Upper lobe of left lung (tissue), 4 donors: ENCODE measurements around the gene LENG9.

Experiments used
- POLR2A ChIP-seq, 4 donors: fragments of 450-650 bp; IDR thresholded peaks; one replicate each; pipeline ENCODE4 v1.5.1; 2016 to 2017; ENCODE audit warnings: antibody characterized with exemption in 4 of 4, mild to moderate bottlenecking in 2 of 4
- TF ChIP-seq, protein P1 (sequence below), 6 experiments: fragments of 450-650 bp in 4 of 6; fragments of 200-600 bp in 2 of 6; sonication (generic) in 2 of 6; IDR thresholded peaks; one replicate each; pipeline ENCODE4 v1.5.1; 2016 to 2019; ENCODE audit warnings: antibody characterized with exemption in 6 of 6

DNA sequence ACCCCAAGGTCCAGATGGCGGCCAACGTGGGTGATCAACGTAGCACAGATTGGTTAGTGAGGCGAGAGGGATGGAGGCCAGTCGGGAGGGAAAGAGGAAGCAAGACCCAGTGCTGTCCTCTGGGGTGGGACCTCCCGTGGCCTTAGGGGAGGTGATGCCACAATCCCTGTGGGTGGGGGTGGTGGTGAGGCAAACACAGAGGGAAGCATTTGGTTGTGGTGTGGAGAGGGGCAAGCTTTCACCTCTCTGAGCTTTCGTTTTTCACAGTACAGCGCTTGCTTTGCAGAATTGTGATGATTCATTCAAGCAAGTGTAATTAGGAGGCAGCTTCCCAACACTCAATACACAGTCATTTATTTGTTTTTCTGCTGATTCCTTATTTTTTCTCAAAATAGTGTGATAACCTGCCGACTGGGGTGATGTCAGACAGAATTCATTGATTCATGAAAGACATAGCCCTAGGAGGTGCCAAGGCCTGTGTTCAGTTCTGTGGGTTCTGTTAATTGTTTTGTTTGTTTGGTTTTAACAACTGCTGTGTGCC lies 12.2 kb downstream of the LENG9 start:
- TF ChIP-seq, protein P1, sequence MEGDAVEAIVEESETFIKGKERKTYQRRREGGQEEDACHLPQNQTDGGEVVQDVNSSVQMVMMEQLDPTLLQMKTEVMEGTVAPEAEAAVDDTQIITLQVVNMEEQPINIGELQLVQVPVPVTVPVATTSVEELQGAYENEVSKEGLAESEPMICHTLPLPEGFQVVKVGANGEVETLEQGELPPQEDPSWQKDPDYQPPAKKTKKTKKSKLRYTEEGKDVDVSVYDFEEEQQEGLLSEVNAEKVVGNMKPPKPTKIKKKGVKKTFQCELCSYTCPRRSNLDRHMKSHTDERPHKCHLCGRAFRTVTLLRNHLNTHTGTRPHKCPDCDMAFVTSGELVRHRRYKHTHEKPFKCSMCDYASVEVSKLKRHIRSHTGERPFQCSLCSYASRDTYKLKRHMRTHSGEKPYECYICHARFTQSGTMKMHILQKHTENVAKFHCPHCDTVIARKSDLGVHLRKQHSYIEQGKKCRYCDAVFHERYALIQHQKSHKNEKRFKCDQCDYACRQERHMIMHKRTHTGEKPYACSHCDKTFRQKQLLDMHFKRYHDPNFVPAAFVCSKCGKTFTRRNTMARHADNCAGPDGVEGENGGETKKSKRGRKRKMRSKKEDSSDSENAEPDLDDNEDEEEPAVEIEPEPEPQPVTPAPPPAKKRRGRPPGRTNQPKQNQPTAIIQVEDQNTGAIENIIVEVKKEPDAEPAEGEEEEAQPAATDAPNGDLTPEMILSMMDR (IDR thresholded peaks at IDR 0.05): no peak
- TF ChIP-seq POLR2A (IDR thresholded peaks at IDR 0.05): no peak
